GM12878 (cell line): Measurements from ENCODE around the gene IQCK.

ENCODE experiments used
- BHLHE40 ChIP-seq, 2 experiments: fragments of 450-650 bp in 1 of 2; IDR thresholded peaks; 2 replicates each; pipeline ENCODE4 v1.6.1; 2011 to 2017; ENCODE audit warnings: low read depth in 2 of 2, borderline replicate concordance in 1 of 2, improper control_type of control experiment in 1 of 2, low read length in 1 of 2, mild to moderate bottlenecking in 1 of 2
- ELK1 ChIP-seq: IDR thresholded peaks from 2 replicates; pipeline ENCODE4 v1.6.1; 2012; ENCODE audit warnings: low read depth, low read length, improper control_type of control experiment

- no peak for TF ChIP-seq BHLHE40 (IDR thresholded peaks at IDR 0.05; ENCODE audit: borderline replicate concordance in 1 of 2, low read depth in 2 of 2, low read length in 1 of 2)
- TF ChIP-seq ELK1: no peak
Observed at GRCh38 chr16:19705843-19706242, 12.2 kb upstream of the IQCK start.
